ENCODE measurements around the gene SNRPD1.

GRCh38 chr18:21632393-21632792 lies 20.3 kb downstream of the SNRPD1 start:
- TF ChIP-seq EP300 (IDR thresholded peaks at IDR 0.05) (no peak), CTCF (IDR thresholded peaks at IDR 0.05) (no peak)

Data from upper lobe of left lung (tissue), 4 donors.